ENCODE measurements around the gene ZNF655.

The ZNF655 gene

DNA sequence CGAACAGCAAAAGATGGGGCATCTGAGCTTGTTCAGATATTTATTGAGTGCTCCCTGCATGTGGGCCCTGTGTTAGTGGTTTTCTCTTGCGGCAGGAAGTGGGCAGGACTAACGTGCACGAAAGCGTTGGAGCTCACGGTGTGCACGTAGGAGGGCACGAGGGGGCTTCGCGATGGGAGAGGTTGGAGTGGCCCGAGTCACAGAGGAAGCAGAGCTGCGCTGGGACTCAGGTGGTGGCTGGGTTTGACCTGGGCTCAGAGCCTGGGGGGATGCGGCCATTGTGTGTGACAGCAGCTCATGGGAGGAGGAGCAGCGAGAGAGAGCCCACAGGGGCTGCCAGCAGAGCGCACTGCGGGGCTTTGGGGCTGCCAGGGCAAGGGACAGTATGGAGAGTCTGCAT is 66.0 kb downstream of the ZNF655 start:
- no peak for DNase-seq
- in situ Hi-C loops (cut with HindIII; ENCODE audit: low pct_ligation_motif_present, low pct_unique_long_range_greater_than_20kb, low sequenced_read_pairs), result no loop called here

DNA sequence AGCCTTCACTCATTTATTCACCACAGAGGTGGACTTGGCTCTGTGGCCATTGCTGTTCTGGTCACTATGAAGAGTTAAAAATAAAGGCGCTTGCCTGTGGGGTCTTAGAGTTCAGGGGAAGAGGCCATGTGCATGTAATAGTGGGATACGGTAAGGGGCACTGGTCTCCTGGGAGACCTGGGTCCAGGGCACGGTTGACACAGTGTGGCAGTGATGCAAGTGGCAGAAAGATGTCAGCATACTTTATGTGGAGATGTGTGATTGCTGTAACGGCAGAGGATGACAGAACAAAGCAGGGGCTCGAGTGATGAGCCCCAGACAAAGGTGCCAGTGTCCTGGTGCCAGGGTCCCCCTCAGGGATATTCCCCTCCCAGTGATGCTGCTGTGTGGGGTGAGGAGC is 66.9 kb downstream of the ZNF655 start:
- DNase-seq, result no peak
- in situ Hi-C loops (cut with HindIII; ENCODE audit: low pct_ligation_motif_present, low pct_unique_long_range_greater_than_20kb, low sequenced_read_pairs), result no loop called here

DNA sequence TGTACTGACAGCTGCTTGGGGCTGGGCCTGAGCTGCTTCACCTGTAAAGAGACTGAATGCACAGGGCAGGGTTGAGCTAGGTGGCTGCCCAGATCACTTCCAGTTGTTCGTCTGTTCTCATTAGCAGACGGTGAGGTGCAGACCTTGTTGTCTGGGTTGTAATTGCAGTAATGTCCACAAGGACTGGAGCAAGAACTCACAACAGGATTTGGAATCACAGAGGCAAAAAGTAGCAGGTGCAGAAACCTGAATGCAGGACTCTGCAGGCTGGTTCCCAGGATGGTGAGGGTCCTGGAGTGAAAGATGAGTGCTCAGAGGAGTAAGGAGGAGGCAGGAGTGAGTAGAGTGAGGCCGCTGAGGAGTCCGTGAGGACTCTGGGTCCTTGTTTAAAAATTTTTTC is 67.5 kb downstream of the ZNF655 start:
- in situ Hi-C loops (cut with HindIII; ENCODE audit: low pct_ligation_motif_present, low pct_unique_long_range_greater_than_20kb, low sequenced_read_pairs), result no loop called here
- no peak for DNase-seq
